K562 (cell line): ENCODE results near the gene PIK3AP1. TPM values are rescaled to one million over a fixed set of nuclear protein-coding genes. Genes with fewer than 3 reads are reported as not detected.

ENCODE experiments used
- DIDO1 ChIP-seq: fragments of 450-650 bp; IDR thresholded peaks from 2 replicates; pipeline ENCODE4 v1.6.1; 2016; ENCODE audit warnings: low read depth, missing biosample characterization, missing genetic modification characterization
- polyA plus RNA-seq, 8 experiments: library from polyadenylated mRNA; depleted of rRNA in 4 of 8; stranded (reverse) in 5 of 8; unstranded in 3 of 8; fragments of >200 nt; fragmentation: Nextera tagmentation in 2 of 8; fragmentation: Illumina TruSeq in 1 of 8; extraction: Ambion mirVana in 2 of 8; extraction: Trizol in 1 of 8; gene quantifications; 2 replicates each; pipeline versions ENCODE4 v1.2.1 to v1.2.3, GENCODE V29; 2011 to 2014; ENCODE audit warnings: inconsistent platforms in 1 of 8, missing spikeins in 1 of 8
- total RNA-seq, 7 experiments: library from RNA; depleted of rRNA in 6 of 7; stranded (reverse); fragments of >200 nt in 6 of 7; fragmentation: Illumina TruSeq in 2 of 7; extraction: Trizol in 2 of 7; gene quantifications; 2 replicates each; pipeline versions ENCODE4 v1.2.1 to v1.2.3, GENCODE V29; 2011 to 2021; ENCODE audit warnings: low replicate concordance in 1 of 7
- TF ChIP-seq, protein P1 (sequence below): sonication (generic); formaldehyde crosslinking; IDR thresholded peaks from 2 replicates; pipeline ENCODE4 v1.8.1; 2023; ENCODE audit warnings: mild to moderate bottlenecking, missing genetic modification reagents
- TF ChIP-seq, protein P2 (sequence below): fragments of 200-400 bp; formaldehyde crosslinking; IDR thresholded peaks from 2 replicates; pipeline ENCODE4 v1.6.1; 2017; ENCODE audit warnings: mild to moderate bottlenecking, low read depth, low read length, moderate library complexity

Gene PIK3AP1
- total and polyA plus RNA-seq, 9 of the 15 experiments (the other 6 are each of a cell fraction or from before 2014, with no cell fraction given) = 0.20 to 2.4 (median 1.4) TPM

DNA sequence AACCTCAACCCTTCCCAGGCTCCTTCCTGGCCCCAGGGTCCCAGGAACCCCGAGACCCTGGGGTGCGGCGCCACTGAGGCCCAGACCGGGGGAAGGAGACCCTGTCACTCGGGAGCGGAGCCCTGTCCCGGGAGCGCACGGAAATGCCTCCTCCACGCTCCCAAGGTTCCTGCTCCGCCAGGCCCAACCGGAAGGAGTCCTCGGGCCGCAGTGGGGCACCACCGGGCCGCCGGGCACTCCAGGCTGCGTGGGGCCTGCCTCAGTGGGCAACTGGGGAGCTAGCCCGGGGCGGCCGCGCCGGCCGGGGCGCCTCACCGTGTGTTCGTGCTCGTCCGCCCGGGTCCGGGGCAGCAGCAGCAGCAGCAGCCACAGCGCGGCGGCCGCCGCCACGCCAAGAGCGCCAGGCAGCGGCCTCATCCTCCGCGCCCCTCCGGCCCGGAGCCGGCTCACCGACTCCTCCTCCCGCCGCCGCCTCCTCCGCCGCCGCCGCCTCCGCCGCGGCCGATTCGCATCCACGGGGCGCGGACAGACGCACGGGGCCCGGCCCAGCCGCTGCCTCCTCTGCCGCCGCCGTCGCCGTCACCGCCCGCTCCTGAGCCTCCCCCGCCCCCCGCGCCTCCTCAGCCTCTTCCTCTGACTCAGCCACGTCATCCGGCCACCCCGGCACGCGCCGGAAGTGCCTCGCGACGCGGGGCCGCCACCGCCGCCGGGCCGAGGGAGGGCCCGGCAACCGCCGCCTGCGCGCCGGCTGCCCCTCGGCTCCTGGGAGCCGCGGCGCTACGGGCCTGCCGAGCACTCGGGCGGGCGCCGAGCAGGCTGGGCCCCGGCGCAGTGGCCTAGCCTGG lies 133.7 kb downstream of the PIK3AP1 start, which contains the start of gene TM9SF3 (continued):
- TF ChIP-seq, protein P1, sequence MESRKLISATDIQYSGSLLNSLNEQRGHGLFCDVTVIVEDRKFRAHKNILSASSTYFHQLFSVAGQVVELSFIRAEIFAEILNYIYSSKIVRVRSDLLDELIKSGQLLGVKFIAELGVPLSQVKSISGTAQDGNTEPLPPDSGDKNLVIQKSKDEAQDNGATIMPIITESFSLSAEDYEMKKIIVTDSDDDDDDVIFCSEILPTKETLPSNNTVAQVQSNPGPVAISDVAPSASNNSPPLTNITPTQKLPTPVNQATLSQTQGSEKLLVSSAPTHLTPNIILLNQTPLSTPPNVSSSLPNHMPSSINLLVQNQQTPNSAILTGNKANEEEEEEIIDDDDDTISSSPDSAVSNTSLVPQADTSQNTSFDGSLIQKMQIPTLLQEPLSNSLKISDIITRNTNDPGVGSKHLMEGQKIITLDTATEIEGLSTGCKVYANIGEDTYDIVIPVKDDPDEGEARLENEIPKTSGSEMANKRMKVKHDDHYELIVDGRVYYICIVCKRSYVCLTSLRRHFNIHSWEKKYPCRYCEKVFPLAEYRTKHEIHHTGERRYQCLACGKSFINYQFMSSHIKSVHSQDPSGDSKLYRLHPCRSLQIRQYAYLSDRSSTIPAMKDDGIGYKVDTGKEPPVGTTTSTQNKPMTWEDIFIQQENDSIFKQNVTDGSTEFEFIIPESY (CRISPR knock-in tag) = 0 out of 2 replicates have a peak, but pooled peaks have one; percentile 12
- TF ChIP-seq, protein P2, sequence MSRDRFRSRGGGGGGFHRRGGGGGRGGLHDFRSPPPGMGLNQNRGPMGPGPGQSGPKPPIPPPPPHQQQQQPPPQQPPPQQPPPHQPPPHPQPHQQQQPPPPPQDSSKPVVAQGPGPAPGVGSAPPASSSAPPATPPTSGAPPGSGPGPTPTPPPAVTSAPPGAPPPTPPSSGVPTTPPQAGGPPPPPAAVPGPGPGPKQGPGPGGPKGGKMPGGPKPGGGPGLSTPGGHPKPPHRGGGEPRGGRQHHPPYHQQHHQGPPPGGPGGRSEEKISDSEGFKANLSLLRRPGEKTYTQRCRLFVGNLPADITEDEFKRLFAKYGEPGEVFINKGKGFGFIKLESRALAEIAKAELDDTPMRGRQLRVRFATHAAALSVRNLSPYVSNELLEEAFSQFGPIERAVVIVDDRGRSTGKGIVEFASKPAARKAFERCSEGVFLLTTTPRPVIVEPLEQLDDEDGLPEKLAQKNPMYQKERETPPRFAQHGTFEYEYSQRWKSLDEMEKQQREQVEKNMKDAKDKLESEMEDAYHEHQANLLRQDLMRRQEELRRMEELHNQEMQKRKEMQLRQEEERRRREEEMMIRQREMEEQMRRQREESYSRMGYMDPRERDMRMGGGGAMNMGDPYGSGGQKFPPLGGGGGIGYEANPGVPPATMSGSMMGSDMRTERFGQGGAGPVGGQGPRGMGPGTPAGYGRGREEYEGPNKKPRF = no peak
- no peak for TF ChIP-seq DIDO1
- TF ChIP-seq, all 486 proteins: peak for 84
